Erythroblast (primary cell): ENCODE measurements around the gene TDP2.

Source experiments
- GATA1 ChIP-seq: IDR thresholded peaks from 2 replicates; pipeline ENCODE4 v1.6.1; 2011; ENCODE audit warnings: low read depth, mild to moderate bottlenecking, control low read depth, low read length, moderate library complexity
- POLR2A ChIP-seq: IDR thresholded peaks from 2 replicates; pipeline ENCODE4 v1.6.1; 2011; ENCODE audit warnings: mild to moderate bottlenecking, low read length

- TF ChIP-seq POLR2A (no peak), GATA1 (no peak)
Observed at GRCh38 chr6:24686946-24687345, 20.2 kb upstream of the TDP2 start.
